GM12878 (cell line): ENCODE data around the gene LMBRD1. TPM values are rescaled to one million over a fixed set of nuclear protein-coding genes. Genes with fewer than 3 reads are reported as not detected.

Experiments used
- ATAC-seq: fragments of 200-7000 bp; cut with Tn5 transposase; 3 replicates; pipeline ENCODE4 v1.9.1; 2020; ENCODE audit warnings: mild to moderate bottlenecking, moderate library complexity
- BruUV-seq: library from RNA; stranded (reverse); fragments of 400-500 nt; replicated peaks from 2 replicates; lab custom pipeline; 2021; lab: Mats Ljungman, UMichigan
- CTCF ChIA-PET: fragments of 300-600 bp; sonication (Branson Sonifier 250); formaldehyde crosslinking; extraction: SDS; loops from one replicate; lab custom pipeline; 2021; ENCODE audit warnings: inconsistent platforms; lab: Yijun Ruan, JAX
- POLR2A ChIA-PET: fragments of 350-600 bp; formaldehyde crosslinking; extraction: SDS; loops from one replicate; lab custom pipeline; 2021; ENCODE audit warnings: inconsistent platforms; lab: Charles Lee
- RAD21 ChIA-PET: fragments of 300-600 bp; sonication (Branson Sonifier 250); formaldehyde crosslinking; loops from one replicate; lab custom pipeline; 2023; ENCODE audit warnings: antibody characterized with exemption; ENCODE audit not compliant: unreplicated experiment; lab: Charles Lee
- SMC1A ChIA-PET: fragments of 300-600 bp; sonication (Branson Sonifier 250); formaldehyde crosslinking; loops from one replicate; lab custom pipeline; 2023; ENCODE audit not compliant: unreplicated experiment, uncharacterized antibody; lab: Charles Lee
- DNase-seq: peaks from one replicate; pipeline ENCODE4 v3.0.0-alpha.2; 2011; ENCODE audit warnings: low read depth, low spot score
- FAIRE-seq: peaks from 3 replicates; lab custom pipeline; 2011; peaks lifted over from hg19 to GRCh38; lab: Jason Lieb, UNC
- H2AFZ ChIP-seq: 2 replicates; pipeline ENCODE4 v1.6.0; 2011; ENCODE audit warnings: low read depth, low read length, control low read depth; ENCODE audit not compliant: control insufficient read depth
- H3K27ac ChIP-seq: 2 replicates; pipeline ENCODE4 v1.5.1; 2011; ENCODE audit warnings: control low read depth; ENCODE audit not compliant: control insufficient read depth, insufficient read depth
- H3K27me3 ChIP-seq, 2 experiments: replicated peaks in 1 of 2; 2 replicates each; pipeline versions ENCODE4 v1.6.0 to v1.6.1; 2011; ENCODE audit warnings: low read length in 1 of 2; ENCODE audit not compliant: control insufficient read depth in 2 of 2, insufficient read depth in 2 of 2
- H3K36me3 ChIP-seq, 2 experiments: 2 replicates each; pipeline ENCODE4 v1.5.1; 2011; ENCODE audit warnings: low read length in 1 of 2; ENCODE audit not compliant: control insufficient read depth in 2 of 2, insufficient read depth in 2 of 2
- H3K4me1 ChIP-seq: 2 replicates; pipeline ENCODE4 v1.6.1; 2011; ENCODE audit warnings: mild to moderate bottlenecking, low read length, moderate library complexity, mixed read lengths; ENCODE audit not compliant: control insufficient read depth, insufficient read depth
- H3K4me2 ChIP-seq: 2 replicates; pipeline ENCODE4 v1.6.0; 2011; ENCODE audit warnings: control low read depth; ENCODE audit not compliant: control insufficient read depth, insufficient read depth
- H3K4me3 ChIP-seq: fragments of 200-600 bp; sonication (generic); 2 replicates; pipeline ENCODE4 v1.5.1; 2016
- H3K79me2 ChIP-seq: 2 replicates; pipeline ENCODE4 v1.6.0; 2011; ENCODE audit warnings: low read length; ENCODE audit not compliant: control insufficient read depth, insufficient read depth
- H3K9ac ChIP-seq: 2 replicates; pipeline ENCODE4 v1.8.0; 2011; ENCODE audit warnings: low read length, control low read depth, mixed read lengths; ENCODE audit not compliant: control insufficient read depth, insufficient read depth
- H3K9me3 ChIP-seq: replicated peaks from 3 replicates; pipeline ENCODE4 v1.5.1; 2011; ENCODE audit warnings: mild to moderate bottlenecking, low read length; ENCODE audit not compliant: control insufficient read depth, insufficient read depth
- H4K20me1 ChIP-seq: 2 replicates; pipeline ENCODE4 v1.6.0; 2011; ENCODE audit not compliant: control insufficient read depth, insufficient read depth
- ATF7 ChIP-seq: fragments of 450-650 bp; IDR thresholded peaks from 2 replicates; pipeline ENCODE4 v1.6.1; 2016; ENCODE audit warnings: low read depth, mild to moderate bottlenecking
- IKZF1 ChIP-seq: fragments of 450-650 bp; conservative IDR thresholded peaks from 2 replicates; pipeline ENCODE4 v1.6.1; 2017; ENCODE audit warnings: antibody characterized with exemption, mild to moderate bottlenecking
- NFYA ChIP-seq: IDR thresholded peaks from 2 replicates; pipeline ENCODE4 v1.6.1; 2011; ENCODE audit warnings: low read depth, mild to moderate bottlenecking, low read length, improper control_type of control experiment, borderline replicate concordance
- NFYB ChIP-seq: IDR thresholded peaks from 2 replicates; pipeline ENCODE4 v1.6.1; 2011; ENCODE audit warnings: low read depth, mild to moderate bottlenecking, low read length, improper control_type of control experiment, moderate library complexity; ENCODE audit not compliant: insufficient read depth
- RFX5 ChIP-seq: IDR thresholded peaks from 2 replicates; pipeline ENCODE4 v1.6.1; 2011; ENCODE audit warnings: low read depth, low read length, improper control_type of control experiment
- STAT1 ChIP-seq: fragments of 450-650 bp; conservative IDR thresholded peaks from 2 replicates; pipeline ENCODE4 v1.6.1; 2014; ENCODE audit warnings: antibody characterized with exemption, mild to moderate bottlenecking
- TCF3 ChIP-seq: IDR thresholded peaks from 2 replicates; pipeline ENCODE4 v1.6.1; 2012; ENCODE audit warnings: low read depth, mild to moderate bottlenecking, low read length, borderline replicate concordance; ENCODE audit not compliant: insufficient read depth
- ZNF384 ChIP-seq: IDR thresholded peaks from 2 replicates; pipeline ENCODE4 v1.6.1; 2012; ENCODE audit warnings: low read depth, mild to moderate bottlenecking, low read length, improper control_type of control experiment, borderline replicate concordance
- WGBS: methylation state at CpG from one replicate; pipeline ENCODE4 v1.1.6; 2016; ENCODE audit warnings: low lambda C conversion rate; ENCODE audit not compliant: insufficient replicate concordance, insufficient coverage; ENCODE audit errors: missing lambda C conversion rate; 5-methylcytosine and 5-hydroxymethylcytosine counted together
- in situ Hi-C: fragments of 300-500 bp; cut with MboI; formaldehyde crosslinking; loops from 9 replicates; pipeline ENCODE4 v1.14.3; 2018; ENCODE audit warnings: mixed read lengths
- intact Hi-C: fragments of 100-400 bp; cut with micrococcal nuclease; formaldehyde crosslinking; loops from one replicate; pipeline ENCODE4 v1.14.2; 2022; ENCODE audit not compliant: unreplicated experiment
- polyA plus RNA-seq, 11 experiments: library from polyadenylated mRNA; depleted of rRNA in 4 of 11; unstranded in 6 of 11; stranded (reverse) in 5 of 11; fragments of >200 nt; fragmentation: Nextera tagmentation in 4 of 11; fragmentation: Illumina TruSeq in 1 of 11; extraction: Ambion mirVana in 4 of 11; extraction: Trizol in 1 of 11; gene quantifications; 1 replicate in 1 of 11; 2 replicates in 10 of 11; pipeline versions ENCODE4 v1.2.1 to v1.2.3, GENCODE V29; 2011 to 2016; ENCODE audit warnings: inconsistent platforms in 2 of 11, missing spikeins in 2 of 11, low read depth in 1 of 11
- total RNA-seq, 4 experiments: library from RNA; depleted of rRNA in 3 of 4; stranded (reverse); fragments of >200 nt in 3 of 4; fragmentation: Illumina TruSeq in 1 of 4; extraction: Trizol in 1 of 4; gene quantifications; 2 replicates each; pipeline versions ENCODE4 v1.2.1 to v1.2.3, GENCODE V29; 2013 to 2021
- TF ChIP-seq, protein P1 (sequence below): fragments of 150-350 bp; IDR thresholded peaks from 2 replicates; pipeline ENCODE4 v1.6.1; 2016; ENCODE audit warnings: low read depth, low read length
- TF ChIP-seq, protein P2 (sequence below): IDR thresholded peaks from 2 replicates; pipeline ENCODE4 v1.6.1; 2011; ENCODE audit warnings: mild to moderate bottlenecking, low read depth, low read length, moderate library complexity; ENCODE audit not compliant: insufficient replicate concordance
- TF ChIP-seq, protein P3 (sequence below): fragments of 450-650 bp; formaldehyde crosslinking; IDR thresholded peaks from 2 replicates; pipeline ENCODE4 v1.4.0; 2020; ENCODE audit warnings: mild to moderate bottlenecking, moderate library complexity
- TF ChIP-seq, protein P4 (sequence below): fragments of 450-650 bp; IDR thresholded peaks from 2 replicates; pipeline ENCODE4 v1.6.1; 2017; ENCODE audit warnings: mild to moderate bottlenecking, low read depth, inconsistent platforms; ENCODE audit not compliant: poor library complexity, severe bottlenecking

The LMBRD1 gene
- total and polyA plus RNA-seq, 10 of the 15 experiments (the other 5 are each of a cell fraction or from before 2014, with no cell fraction given) = 20.0 to 82.1 (median 27.2) TPM

DNA sequence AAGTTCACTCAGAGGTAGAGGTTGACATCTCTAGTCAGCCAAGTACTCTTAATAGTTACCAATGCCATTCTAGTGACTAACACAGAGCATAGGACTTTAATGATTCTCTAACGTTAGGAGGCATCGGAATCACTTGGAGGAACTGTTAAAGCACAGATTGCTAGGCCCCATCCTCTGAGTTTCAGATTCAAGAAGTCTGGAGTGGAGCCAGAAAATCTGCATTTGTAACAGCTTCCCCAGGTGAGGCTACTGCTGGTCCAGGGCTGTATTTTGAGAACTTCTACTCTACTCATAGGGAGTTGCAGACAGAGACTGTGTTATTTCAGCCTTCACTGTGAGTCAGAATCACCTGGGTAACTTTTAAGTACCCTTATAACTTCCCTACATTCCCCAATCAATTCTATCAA, 5.7 kb downstream of the LMBRD1 start:
- H3K27ac ChIP-seq = peak overlapping the region; percentile 46; the same call in 1 of the 2 replicates
- H3K9me3 ChIP-seq = no peaks in the 10 kb centered on the region
- WGBS = 50% methylated on average over 2 of the region's 2 CpGs
- H4K20me1 ChIP-seq = 0 out of 2 replicates have a peak, but pooled peaks cover 3% of the 10 kb centered on the region
- POLR2A ChIA-PET = interaction anchor here (0.8 to 2.9 kb wide), 4 partner anchors 10 to 92 kb away, joined by 3 to 15 read pairs (median 4); partner anchors contain the start of gene COL19A1
- FAIRE-seq = no peak
- in situ Hi-C loops = no loop called here
- peak overlapping the region; percentile 43 for H3K4me3 ChIP-seq
- 0 out of 4 replicates have a peak, but pooled peaks cover 0 to 6% of the 10 kb centered on the region in 2 experiments for H3K36me3 ChIP-seq
- peak; percentile 59 for ATAC-seq
- peaks cover 27% of the 10 kb centered on the region for H3K4me1 ChIP-seq
- RAD21 ChIA-PET = interaction anchor here (0.5 to 7.1 kb wide), 8 partner anchors 10 to 766 kb away, joined by 3 to 39 read pairs (median 5); partner anchors contain the start of gene COL19A1
- no peak overlapping the region for H2AFZ ChIP-seq
- H3K27me3 ChIP-seq = no peaks in the 10 kb centered on the region
- H3K9ac ChIP-seq = peak overlapping the region; percentile 14; the same call in 1 of the 2 replicates
- no peak for DNase-seq
- peaks cover 68% of the 10 kb centered on the region for H3K79me2 ChIP-seq
- no TSS peak for BruUV-seq
- CTCF ChIA-PET = interaction anchor here (0.7 to 6.0 kb wide), 10 partner anchors 10 to 341 kb away, joined by 3 to 24 read pairs (median 4); partner anchors contain the start of gene COL19A1
- intact Hi-C loops = loop anchor here (5.0 kb wide), 1 partner anchor 76 kb away; the partner anchor contains the start of gene COL19A1
- peak overlapping the region; percentile 58 for H3K4me2 ChIP-seq
- SMC1A ChIA-PET = interaction anchor here (0.8 to 6.8 kb wide), 14 partner anchors 9 to 316 kb away, joined by 3 to 76 read pairs (median 6); no protein-coding TSS in a partner anchor
- TF ChIP-seq, protein P1, sequence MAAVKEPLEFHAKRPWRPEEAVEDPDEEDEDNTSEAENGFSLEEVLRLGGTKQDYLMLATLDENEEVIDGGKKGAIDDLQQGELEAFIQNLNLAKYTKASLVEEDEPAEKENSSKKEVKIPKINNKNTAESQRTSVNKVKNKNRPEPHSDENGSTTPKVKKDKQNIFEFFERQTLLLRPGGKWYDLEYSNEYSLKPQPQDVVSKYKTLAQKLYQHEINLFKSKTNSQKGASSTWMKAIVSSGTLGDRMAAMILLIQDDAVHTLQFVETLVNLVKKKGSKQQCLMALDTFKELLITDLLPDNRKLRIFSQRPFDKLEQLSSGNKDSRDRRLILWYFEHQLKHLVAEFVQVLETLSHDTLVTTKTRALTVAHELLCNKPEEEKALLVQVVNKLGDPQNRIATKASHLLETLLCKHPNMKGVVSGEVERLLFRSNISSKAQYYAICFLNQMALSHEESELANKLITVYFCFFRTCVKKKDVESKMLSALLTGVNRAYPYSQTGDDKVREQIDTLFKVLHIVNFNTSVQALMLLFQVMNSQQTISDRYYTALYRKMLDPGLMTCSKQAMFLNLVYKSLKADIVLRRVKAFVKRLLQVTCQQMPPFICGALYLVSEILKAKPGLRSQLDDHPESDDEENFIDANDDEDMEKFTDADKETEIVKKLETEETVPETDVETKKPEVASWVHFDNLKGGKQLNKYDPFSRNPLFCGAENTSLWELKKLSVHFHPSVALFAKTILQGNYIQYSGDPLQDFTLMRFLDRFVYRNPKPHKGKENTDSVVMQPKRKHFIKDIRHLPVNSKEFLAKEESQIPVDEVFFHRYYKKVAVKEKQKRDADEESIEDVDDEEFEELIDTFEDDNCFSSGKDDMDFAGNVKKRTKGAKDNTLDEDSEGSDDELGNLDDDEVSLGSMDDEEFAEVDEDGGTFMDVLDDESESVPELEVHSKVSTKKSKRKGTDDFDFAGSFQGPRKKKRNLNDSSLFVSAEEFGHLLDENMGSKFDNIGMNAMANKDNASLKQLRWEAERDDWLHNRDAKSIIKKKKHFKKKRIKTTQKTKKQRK = no peak
- TF ChIP-seq, protein P2, sequence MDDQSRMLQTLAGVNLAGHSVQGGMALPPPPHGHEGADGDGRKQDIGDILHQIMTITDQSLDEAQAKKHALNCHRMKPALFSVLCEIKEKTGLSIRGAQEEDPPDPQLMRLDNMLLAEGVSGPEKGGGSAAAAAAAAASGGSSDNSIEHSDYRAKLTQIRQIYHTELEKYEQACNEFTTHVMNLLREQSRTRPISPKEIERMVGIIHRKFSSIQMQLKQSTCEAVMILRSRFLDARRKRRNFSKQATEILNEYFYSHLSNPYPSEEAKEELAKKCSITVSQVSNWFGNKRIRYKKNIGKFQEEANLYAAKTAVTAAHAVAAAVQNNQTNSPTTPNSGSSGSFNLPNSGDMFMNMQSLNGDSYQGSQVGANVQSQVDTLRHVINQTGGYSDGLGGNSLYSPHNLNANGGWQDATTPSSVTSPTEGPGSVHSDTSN = no peak
- TF ChIP-seq RFX5 (no peak), NFYA (no peak), ZNF384 (no peak), STAT1 (no peak), ATF7 (no peak), TCF3 (no peak), NFYB (no peak), IKZF1 (no peak)
- TF ChIP-seq, protein P3, sequence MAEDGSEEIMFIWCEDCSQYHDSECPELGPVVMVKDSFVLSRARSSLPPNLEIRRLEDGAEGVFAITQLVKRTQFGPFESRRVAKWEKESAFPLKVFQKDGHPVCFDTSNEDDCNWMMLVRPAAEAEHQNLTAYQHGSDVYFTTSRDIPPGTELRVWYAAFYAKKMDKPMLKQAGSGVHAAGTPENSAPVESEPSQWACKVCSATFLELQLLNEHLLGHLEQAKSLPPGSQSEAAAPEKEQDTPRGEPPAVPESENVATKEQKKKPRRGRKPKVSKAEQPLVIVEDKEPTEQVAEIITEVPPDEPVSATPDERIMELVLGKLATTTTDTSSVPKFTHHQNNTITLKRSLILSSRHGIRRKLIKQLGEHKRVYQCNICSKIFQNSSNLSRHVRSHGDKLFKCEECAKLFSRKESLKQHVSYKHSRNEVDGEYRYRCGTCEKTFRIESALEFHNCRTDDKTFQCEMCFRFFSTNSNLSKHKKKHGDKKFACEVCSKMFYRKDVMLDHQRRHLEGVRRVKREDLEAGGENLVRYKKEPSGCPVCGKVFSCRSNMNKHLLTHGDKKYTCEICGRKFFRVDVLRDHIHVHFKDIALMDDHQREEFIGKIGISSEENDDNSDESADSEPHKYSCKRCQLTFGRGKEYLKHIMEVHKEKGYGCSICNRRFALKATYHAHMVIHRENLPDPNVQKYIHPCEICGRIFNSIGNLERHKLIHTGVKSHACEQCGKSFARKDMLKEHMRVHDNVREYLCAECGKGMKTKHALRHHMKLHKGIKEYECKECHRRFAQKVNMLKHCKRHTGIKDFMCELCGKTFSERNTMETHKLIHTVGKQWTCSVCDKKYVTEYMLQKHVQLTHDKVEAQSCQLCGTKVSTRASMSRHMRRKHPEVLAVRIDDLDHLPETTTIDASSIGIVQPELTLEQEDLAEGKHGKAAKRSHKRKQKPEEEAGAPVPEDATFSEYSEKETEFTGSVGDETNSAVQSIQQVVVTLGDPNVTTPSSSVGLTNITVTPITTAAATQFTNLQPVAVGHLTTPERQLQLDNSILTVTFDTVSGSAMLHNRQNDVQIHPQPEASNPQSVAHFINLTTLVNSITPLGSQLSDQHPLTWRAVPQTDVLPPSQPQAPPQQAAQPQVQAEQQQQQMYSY (CRISPR knock-in tag) = no peak
- TF ChIP-seq, protein P4, sequence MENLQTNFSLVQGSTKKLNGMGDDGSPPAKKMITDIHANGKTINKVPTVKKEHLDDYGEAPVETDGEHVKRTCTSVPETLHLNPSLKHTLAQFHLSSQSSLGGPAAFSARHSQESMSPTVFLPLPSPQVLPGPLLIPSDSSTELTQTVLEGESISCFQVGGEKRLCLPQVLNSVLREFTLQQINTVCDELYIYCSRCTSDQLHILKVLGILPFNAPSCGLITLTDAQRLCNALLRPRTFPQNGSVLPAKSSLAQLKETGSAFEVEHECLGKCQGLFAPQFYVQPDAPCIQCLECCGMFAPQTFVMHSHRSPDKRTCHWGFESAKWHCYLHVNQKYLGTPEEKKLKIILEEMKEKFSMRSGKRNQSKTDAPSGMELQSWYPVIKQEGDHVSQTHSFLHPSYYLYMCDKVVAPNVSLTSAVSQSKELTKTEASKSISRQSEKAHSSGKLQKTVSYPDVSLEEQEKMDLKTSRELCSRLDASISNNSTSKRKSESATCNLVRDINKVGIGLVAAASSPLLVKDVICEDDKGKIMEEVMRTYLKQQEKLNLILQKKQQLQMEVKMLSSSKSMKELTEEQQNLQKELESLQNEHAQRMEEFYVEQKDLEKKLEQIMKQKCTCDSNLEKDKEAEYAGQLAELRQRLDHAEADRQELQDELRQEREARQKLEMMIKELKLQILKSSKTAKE = no peak
